ENCODE data around the gene ACOXL. TPM values are rescaled to one million over a fixed set of nuclear protein-coding genes. Genes with fewer than 3 reads are reported as not detected.
"Not testable (repeated sequence)": the region's sequence is repeated elsewhere in the genome, so short reads cannot be mapped to it uniquely, and the experiment has no call there.

ACOXL gene
- 2.2 TPM for polyA plus RNA-seq (2012; ENCODE audit: low read depth, missing spikeins)

DNA sequence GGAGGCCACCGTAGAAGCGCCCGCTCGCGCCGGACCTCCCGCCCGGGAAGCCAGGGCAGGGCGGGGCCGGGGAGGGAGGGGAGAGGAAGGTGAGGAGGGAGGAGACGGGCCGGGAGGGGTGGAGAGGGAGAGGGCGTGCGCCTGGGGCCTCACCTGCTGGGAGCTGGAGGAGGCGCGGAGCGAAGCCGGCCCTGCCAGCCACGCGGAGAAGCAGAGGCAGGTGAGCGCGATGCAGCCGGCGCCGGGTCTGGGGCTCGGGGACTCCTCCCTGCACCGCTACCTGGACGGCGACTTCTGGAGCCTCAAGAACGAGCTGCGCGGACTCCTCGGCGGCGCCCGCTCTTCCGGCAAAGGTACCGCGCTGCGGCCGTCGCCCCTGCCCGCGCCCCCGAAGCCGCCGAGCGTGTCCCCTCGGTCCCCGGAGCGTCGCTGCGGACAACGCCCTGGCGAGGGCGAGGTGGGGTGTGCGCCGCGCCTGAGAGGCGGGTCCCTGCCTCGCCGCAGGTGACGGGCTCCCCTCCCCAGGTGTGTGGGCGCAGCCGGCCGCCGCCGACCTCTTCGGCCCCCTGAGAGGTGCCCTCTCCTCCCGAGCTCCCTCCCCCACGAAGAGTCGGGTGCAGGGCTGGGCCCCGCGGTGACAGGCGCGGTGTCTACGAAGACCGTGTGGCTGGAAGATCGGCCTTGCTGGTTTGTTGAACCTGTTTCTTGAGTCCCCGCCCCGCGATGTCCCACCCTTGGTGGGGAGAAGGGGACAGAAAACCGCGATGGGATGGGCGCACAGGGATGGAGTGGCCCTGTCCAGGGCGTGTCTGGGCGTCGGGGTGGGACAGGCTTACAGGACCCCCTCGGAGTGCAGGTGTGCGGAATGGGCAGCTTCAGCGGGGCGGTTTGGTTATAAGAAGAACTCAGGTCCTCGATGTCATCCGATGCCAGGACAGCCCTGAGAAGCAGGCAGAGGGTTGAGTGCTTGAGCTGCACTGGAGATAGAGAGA lies at the start of gene ACOXL:
TSS of gene ACOXL (plus strand) at position 152 of the 992 bp plus-strand sequence. CDS start 35,817 bp downstream, outside the sequence.
- FAIRE-seq (no peak), DNase-seq (ENCODE audit: insufficient read length, low spot score) (peak; percentile 23)
- TF ChIP-seq TAF1 (IDR thresholded peaks at IDR 0.05; ENCODE audit: low read depth, low read length) (no peak), PAX5 (IDR thresholded peaks at IDR 0.05; ENCODE audit: insufficient read depth, low read length, severe bottlenecking) (no peak), POLR2A (IDR thresholded peaks at IDR 0.05; ENCODE audit: low read depth, low read length) (no peak), POU2F2 (IDR thresholded peaks at IDR 0.05; ENCODE audit: low read depth, low read length) (no peak), SPI1 (IDR thresholded peaks at IDR 0.05; ENCODE audit: low read depth, low read length) (no peak), POLR2AphosphoS5 (IDR thresholded peaks at IDR 0.05; ENCODE audit: low read depth, low read length) (no peak)

GRCh38 chr2:110682872-110683271 lies 49.5 kb upstream of the ACOXL start:
- TF ChIP-seq PAX5 (IDR thresholded peaks at IDR 0.05; ENCODE audit: insufficient read depth, low read length, severe bottlenecking) (no peak), POU2F2 (IDR thresholded peaks at IDR 0.05; ENCODE audit: low read depth, low read length) (no peak), POLR2AphosphoS5 (IDR thresholded peaks at IDR 0.05; ENCODE audit: low read depth, low read length) (no peak), TAF1 (IDR thresholded peaks at IDR 0.05; ENCODE audit: low read depth, low read length) (no peak), POLR2A (IDR thresholded peaks at IDR 0.05; ENCODE audit: low read depth, low read length) (no peak), SPI1 (IDR thresholded peaks at IDR 0.05; ENCODE audit: low read depth, low read length) (no peak)
- FAIRE-seq = no peak
- no peak for DNase-seq (ENCODE audit: insufficient read length, low spot score)

- DNase-seq (ENCODE audit: insufficient read length, low spot score) = not testable (repeated sequence)
- FAIRE-seq = peak; percentile 5
Measured at GRCh38 chr2:110687775-110688484, 44.4 kb upstream of the ACOXL start.

- DNase-seq (ENCODE audit: insufficient read length, low spot score) (no peak), FAIRE-seq (no peak)
- TF ChIP-seq TAF1 (IDR thresholded peaks at IDR 0.05; ENCODE audit: low read depth, low read length) (no peak), POU2F2 (IDR thresholded peaks at IDR 0.05; ENCODE audit: low read depth, low read length) (no peak), SPI1 (IDR thresholded peaks at IDR 0.05; ENCODE audit: low read depth, low read length) (no peak), POLR2AphosphoS5 (IDR thresholded peaks at IDR 0.05; ENCODE audit: low read depth, low read length) (no peak), POLR2A (IDR thresholded peaks at IDR 0.05; ENCODE audit: low read depth, low read length) (no peak), PAX5 (IDR thresholded peaks at IDR 0.05; ENCODE audit: insufficient read depth, low read length, severe bottlenecking) (no peak)
Measured at GRCh38 chr2:110688594-110689091, 43.7 kb upstream of the ACOXL start.

GRCh38 chr2:110690083-110690965 lies 42.0 kb upstream of the ACOXL start:
- DNase-seq (ENCODE audit: insufficient read length, low spot score) (no peak), FAIRE-seq (no peak)
- TF ChIP-seq POLR2AphosphoS5 (IDR thresholded peaks at IDR 0.05; ENCODE audit: low read depth, low read length) (no peak), POU2F2 (IDR thresholded peaks at IDR 0.05; ENCODE audit: low read depth, low read length) (no peak), SPI1 (IDR thresholded peaks at IDR 0.05; ENCODE audit: low read depth, low read length) (no peak), TAF1 (IDR thresholded peaks at IDR 0.05; ENCODE audit: low read depth, low read length) (no peak), PAX5 (IDR thresholded peaks at IDR 0.05; ENCODE audit: insufficient read depth, low read length, severe bottlenecking) (no peak), POLR2A (IDR thresholded peaks at IDR 0.05; ENCODE audit: low read depth, low read length) (no peak)

DNA sequence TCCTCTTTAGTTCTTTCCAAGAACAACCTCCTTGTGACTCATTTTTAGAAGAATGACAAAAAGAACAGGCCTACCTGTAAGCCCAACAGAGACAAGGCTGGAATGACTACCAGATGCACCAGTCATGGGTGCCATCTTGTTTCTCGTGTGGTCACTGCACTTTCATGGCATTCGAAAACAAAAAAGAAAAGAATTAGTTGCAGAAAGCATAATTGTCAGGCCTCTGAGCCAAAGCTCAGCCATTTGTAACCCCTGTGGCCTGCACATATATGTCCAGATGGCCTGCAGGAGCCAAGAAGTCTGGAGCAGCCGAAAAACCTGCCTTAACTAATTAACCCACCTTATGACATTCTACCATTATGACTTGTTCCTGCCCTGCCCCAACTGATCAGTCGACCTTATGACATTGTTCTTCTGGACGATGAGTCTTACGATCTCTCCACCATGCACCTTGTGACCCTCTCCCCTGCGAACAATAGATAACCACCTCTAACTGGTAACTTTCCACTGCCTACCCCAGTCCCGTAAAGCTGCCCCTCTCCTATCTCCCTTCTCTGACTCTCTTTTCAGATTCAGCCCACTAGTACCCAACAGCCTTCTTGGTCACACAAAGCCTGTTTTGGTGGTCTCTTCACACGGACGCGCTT lies 40.6 kb upstream of the ACOXL start:
- DNase-seq (ENCODE audit: insufficient read length, low spot score) (no peak), FAIRE-seq (no peak)
- TF ChIP-seq TAF1 (IDR thresholded peaks at IDR 0.05; ENCODE audit: low read depth, low read length) (no peak), SPI1 (IDR thresholded peaks at IDR 0.05; ENCODE audit: low read depth, low read length) (no peak), POLR2AphosphoS5 (IDR thresholded peaks at IDR 0.05; ENCODE audit: low read depth, low read length) (no peak), POLR2A (IDR thresholded peaks at IDR 0.05; ENCODE audit: low read depth, low read length) (no peak), POU2F2 (IDR thresholded peaks at IDR 0.05; ENCODE audit: low read depth, low read length) (no peak), PAX5 (IDR thresholded peaks at IDR 0.05; ENCODE audit: insufficient read depth, low read length, severe bottlenecking) (no peak)

DNA sequence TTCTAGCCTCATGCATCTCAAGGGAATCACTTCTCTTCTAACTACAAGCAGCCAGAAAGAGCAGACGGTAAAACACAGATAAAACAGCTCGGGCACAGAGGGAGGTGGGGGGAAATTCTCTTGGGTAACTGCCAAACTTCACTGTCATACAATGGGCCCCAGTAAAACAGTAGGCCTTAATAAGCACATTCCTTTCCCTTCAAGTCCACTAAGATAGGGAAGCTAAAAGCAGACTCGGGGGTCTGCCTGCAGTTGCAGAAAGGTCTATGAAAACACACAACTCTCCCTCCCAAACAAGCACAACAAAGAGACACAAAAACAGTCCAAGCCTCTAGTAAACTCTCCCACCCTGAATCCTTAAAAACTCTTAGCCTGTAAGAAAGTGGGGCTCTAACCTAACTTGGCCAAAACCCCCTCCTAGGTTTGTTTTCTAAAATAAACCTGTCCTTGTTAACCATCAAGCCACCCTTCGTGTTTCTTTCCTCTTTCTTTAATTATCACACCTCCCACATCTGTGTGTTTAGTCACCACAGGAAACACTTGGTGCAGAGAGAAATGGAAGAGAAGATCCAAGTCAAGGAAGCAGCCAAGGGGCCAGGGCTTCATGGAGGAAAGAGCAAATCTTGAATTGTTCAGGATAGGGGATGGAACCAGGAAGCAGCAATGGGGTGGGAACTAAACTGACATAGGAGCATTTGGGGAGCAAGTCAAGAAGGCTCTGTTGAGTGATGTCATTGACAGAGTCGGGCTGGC lies 37.1 kb upstream of the ACOXL start:
- not testable (repeated sequence) for DNase-seq (ENCODE audit: insufficient read length, low spot score); FAIRE-seq

- DNase-seq (ENCODE audit: insufficient read length, low spot score); FAIRE-seq: not testable (repeated sequence)
Measured at GRCh38 chr2:110698253-110698652, 34.1 kb upstream of the ACOXL start.
